MM.1S (cell line): Measurements from ENCODE around the gene C17orf58.
"Not testable (repeated sequence)": the region's sequence is repeated elsewhere in the genome, so short reads cannot be mapped to it uniquely, and the experiment has no call there.

ENCODE experiments used
- DNase-seq: peaks from one replicate; pipeline ENCODE4 v3.0.0-alpha.2; 2015
- H2AFZ ChIP-seq: fragments of 300-600 bp; sonication (generic); 2 replicates; pipeline ENCODE4 v1.6.0; 2016; ENCODE audit warnings: antibody characterized with exemption, low read length
- H3F3A ChIP-seq: fragments of 300-600 bp; sonication (generic); 2 replicates; pipeline ENCODE4 v1.6.1; 2016; ENCODE audit warnings: mild to moderate bottlenecking, antibody characterized with exemption, low read length, moderate library complexity, mixed read lengths; ENCODE audit not compliant: insufficient read depth
- H3K27ac ChIP-seq: fragments of 300-600 bp; sonication (generic); 2 replicates; pipeline ENCODE4 v1.5.1; 2016; ENCODE audit warnings: mild to moderate bottlenecking, low read length
- H3K27me3 ChIP-seq: fragments of 300-600 bp; sonication (generic); replicated peaks from 2 replicates; pipeline ENCODE4 v1.6.0; 2016; ENCODE audit warnings: low read length; ENCODE audit not compliant: insufficient read depth
- H3K36me3 ChIP-seq: fragments of 300-600 bp; sonication (generic); replicated peaks from 2 replicates; pipeline ENCODE4 v1.6.1; 2016; ENCODE audit warnings: mild to moderate bottlenecking, low read length, mixed read lengths; ENCODE audit not compliant: insufficient read depth
- H3K4me1 ChIP-seq: fragments of 300-600 bp; sonication (generic); 2 replicates; pipeline ENCODE4 v1.6.1; 2016; ENCODE audit warnings: low read length, mixed read lengths
- H3K4me2 ChIP-seq: fragments of 300-600 bp; sonication (generic); 2 replicates; pipeline ENCODE4 v1.6.0; 2016; ENCODE audit warnings: low read depth, low read length
- H3K4me3 ChIP-seq: fragments of 300-600 bp; sonication (generic); 2 replicates; pipeline ENCODE4 v1.5.1; 2016; ENCODE audit warnings: low read length, mixed read lengths
- H3K79me2 ChIP-seq: fragments of 300-600 bp; sonication (generic); 2 replicates; pipeline ENCODE4 v1.6.1; 2016; ENCODE audit warnings: mixed run types, low read length, mixed read lengths
- H3K9ac ChIP-seq: fragments of 300-600 bp; sonication (generic); 2 replicates; pipeline ENCODE4 v1.6.1; 2016; ENCODE audit warnings: low read length, mixed read lengths
- H3K9me2 ChIP-seq: fragments of 300-600 bp; sonication (generic); replicated peaks from 2 replicates; pipeline ENCODE4 v1.6.1; 2016; ENCODE audit warnings: mild to moderate bottlenecking, low read length, mixed read lengths; ENCODE audit not compliant: insufficient read depth
- H3K9me3 ChIP-seq: fragments of 300-600 bp; sonication (generic); replicated peaks from 2 replicates; pipeline ENCODE4 v1.6.1; 2016; ENCODE audit warnings: mild to moderate bottlenecking, low read length, mixed read lengths; ENCODE audit not compliant: insufficient read depth
- H4K20me1 ChIP-seq: fragments of 300-600 bp; sonication (generic); 2 replicates; pipeline ENCODE4 v1.6.1; 2016; ENCODE audit warnings: mild to moderate bottlenecking, low read length, moderate library complexity, mixed read lengths; ENCODE audit not compliant: insufficient read depth
- EZH2 ChIP-seq: fragments of 300-600 bp; sonication (generic); optimal IDR thresholded peaks from 2 replicates; pipeline ENCODE3; 2017; ENCODE audit warnings: low read depth, mild to moderate bottlenecking, antibody characterized with exemption, low read length, mixed read lengths
- EZH2phosphoT487 ChIP-seq: fragments of 300-600 bp; sonication (generic); IDR thresholded peaks from 2 replicates; pipeline ENCODE4 v1.6.1; 2018; ENCODE audit warnings: antibody characterized with exemption, low read length
- TF ChIP-seq, protein P1 (sequence below): fragments of 300-600 bp; sonication (generic); IDR thresholded peaks from 2 replicates; pipeline ENCODE4 v1.5.1; 2016; ENCODE audit warnings: antibody characterized with exemption, low read length, mixed read lengths

The C17orf58 gene

DNA sequence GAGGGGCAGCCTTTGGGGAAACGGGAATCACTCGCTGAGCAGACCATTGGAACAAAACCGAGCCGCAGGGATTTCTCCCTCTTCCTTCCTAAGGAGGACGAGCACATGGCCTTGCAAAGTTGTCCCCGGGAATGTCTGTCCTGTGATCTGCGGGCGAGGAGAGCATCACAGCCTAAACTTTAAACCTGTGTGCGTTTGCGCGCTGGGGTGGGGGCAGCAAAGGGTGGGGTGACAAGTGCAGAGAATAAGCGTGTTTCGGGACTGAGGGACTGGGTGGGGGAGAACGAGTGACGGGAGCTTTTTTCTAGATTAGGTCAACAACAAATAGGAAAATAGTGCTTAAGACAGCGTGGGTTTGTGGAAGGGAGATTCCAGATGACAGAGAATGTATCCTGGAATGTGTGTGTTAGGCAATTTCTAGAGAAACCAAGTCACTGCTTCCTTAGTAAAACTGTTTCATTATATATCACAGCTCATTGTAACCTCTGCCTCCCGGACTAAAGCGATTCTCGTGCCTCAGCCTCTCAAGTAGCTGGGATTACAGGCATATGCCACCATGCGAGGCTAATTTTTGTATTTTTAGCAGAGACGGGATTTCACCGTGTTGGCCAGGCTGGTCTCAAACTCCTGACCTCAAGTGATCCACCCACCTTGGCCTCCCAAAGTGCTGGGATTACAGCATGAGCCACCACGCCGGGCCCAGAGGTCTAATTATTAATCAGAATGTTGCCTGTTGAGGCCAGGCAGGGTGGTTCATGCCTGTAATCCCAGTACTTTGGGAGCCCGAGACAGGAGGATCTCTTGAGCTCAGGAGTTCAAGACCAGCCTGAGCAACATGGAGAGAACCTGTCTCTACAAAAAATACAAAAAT, at the start of gene C17orf58:
Gene C17orf58 (minus strand): TSS at position 169 of the 871 bp plus-strand sequence. CDS start 271 bp downstream, outside the sequence.
- peak within 1 kb of the TSS; percentile 55 for H2AFZ ChIP-seq
- not testable (repeated sequence) for H3K4me1 ChIP-seq, H3K9me3 ChIP-seq, H3K9me2 ChIP-seq, H3K79me2 ChIP-seq, DNase-seq, H3K36me3 ChIP-seq, H3K27ac ChIP-seq, H4K20me1 ChIP-seq
- H3K9ac ChIP-seq = peak within 1 kb of the TSS; percentile 27; the same call in 1 of the 2 replicates
- peak within 1 kb of the TSS; percentile 76 for H3K4me2 ChIP-seq
- peaks cover 13% of the 10 kb centered on the region for H3F3A ChIP-seq
- peaks cover 21% of the 10 kb centered on the region for H3K27me3 ChIP-seq
- H3K4me3 ChIP-seq = peak within 1 kb of the TSS; percentile 55

DNA sequence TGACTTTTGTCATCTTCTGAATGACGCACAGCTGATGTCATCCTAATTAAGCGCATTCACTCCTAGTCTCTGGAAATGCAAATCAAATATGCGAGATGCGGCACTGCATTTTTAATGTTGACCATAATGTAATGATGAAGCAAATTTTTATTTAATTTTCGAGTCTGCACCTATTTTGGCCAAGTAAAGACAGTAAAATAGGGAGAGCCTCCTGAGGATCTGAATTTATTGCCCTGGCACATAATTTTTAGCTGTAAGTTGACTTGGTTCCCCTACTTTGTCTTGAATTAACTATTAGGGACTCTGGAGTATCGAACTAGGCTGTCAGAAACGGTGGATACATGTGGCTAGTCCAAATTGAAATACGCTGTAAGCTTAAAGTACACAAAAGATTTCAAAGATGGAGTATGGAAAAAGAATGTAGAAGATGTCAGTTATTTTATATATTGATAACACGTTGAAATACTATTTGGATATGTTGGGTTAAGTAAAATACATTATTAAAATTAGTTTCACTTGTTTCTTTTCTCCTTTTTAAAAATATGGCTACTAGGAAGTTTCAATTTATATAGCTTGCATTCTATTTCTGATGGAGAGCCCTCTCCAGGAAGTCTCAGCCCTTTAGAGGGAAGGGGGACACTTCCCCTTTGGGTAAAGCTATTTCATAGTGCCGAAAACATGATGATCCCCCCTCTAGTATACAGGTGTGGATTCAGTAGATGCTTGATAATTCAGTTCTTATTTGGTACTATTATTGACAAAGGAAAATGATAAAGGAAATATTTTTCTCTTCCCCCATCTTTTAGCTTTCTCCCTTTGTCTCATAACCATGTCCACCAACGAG, 40.3 kb upstream of the C17orf58 start:
- peak overlapping the region; percentile 57; the same call in 1 of the 2 replicates for H2AFZ ChIP-seq
- H3K4me3 ChIP-seq = peak overlapping the region; percentile 98
- H3K4me2 ChIP-seq = peak overlapping the region; percentile 75
- DNase-seq = no peak
- H3K9ac ChIP-seq = peak overlapping the region; percentile 97
- H3K9me3 ChIP-seq = no peaks in the 10 kb centered on the region
- H3K27ac ChIP-seq = peak overlapping the region; percentile 76; the same call in 1 of the 2 replicates
- peaks cover 14% of the 10 kb centered on the region for H3K4me1 ChIP-seq
- no peaks in the 10 kb centered on the region for H3K9me2 ChIP-seq
- H3K36me3 ChIP-seq = peaks cover 17% of the 10 kb centered on the region
- no peaks in the 10 kb centered on the region for H3K27me3 ChIP-seq
- H3F3A ChIP-seq = 0 out of 2 replicates have a peak, but pooled peaks cover 6% of the 10 kb centered on the region
- H3K79me2 ChIP-seq = peaks cover 51% of the 10 kb centered on the region
- TF ChIP-seq, protein P1, sequence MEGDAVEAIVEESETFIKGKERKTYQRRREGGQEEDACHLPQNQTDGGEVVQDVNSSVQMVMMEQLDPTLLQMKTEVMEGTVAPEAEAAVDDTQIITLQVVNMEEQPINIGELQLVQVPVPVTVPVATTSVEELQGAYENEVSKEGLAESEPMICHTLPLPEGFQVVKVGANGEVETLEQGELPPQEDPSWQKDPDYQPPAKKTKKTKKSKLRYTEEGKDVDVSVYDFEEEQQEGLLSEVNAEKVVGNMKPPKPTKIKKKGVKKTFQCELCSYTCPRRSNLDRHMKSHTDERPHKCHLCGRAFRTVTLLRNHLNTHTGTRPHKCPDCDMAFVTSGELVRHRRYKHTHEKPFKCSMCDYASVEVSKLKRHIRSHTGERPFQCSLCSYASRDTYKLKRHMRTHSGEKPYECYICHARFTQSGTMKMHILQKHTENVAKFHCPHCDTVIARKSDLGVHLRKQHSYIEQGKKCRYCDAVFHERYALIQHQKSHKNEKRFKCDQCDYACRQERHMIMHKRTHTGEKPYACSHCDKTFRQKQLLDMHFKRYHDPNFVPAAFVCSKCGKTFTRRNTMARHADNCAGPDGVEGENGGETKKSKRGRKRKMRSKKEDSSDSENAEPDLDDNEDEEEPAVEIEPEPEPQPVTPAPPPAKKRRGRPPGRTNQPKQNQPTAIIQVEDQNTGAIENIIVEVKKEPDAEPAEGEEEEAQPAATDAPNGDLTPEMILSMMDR = no peak
- TF ChIP-seq EZH2 = no peak
- H4K20me1 ChIP-seq = no peaks in the 10 kb centered on the region

DNA sequence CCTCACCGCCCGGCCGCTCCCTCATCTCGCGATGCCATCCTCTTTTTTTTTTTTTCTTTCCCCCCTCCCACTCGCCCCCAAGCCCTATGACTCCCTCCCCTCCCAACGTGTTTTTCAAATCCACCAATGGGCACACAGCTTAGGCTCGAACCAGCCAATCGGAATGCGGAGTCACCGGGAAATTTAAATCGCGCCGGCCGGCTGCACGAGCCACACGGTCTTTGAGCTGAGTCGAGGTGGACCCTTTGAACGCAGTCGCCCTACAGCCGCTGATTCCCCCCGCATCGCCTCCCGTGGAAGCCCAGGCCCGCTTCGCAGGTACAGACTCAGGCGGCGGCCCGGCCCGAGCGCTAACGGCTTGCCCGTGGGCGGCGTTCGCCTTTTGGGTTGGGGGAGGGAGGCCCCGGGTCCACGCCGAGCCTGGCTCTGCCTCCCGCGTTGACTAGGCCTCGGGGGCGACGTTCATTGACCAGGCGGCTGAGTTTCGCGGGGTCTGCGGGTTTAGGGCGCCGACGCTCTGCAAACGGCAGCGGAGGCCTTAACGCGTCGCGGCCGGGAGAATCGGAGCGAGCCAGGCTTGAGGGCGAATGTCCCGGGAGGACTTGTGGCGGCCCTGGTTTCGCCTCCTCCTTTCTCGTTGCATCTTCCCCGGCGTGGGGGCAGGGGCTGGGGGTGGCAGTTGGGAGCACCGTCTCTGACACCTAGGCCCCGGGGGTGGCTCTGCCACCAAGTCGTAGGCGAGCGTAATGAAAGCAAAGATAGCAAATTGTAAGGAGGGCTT, 39.4 kb upstream of the C17orf58 start, which contains the start of gene KPNA2:
Gene KPNA2 (plus strand): TSS at position 213 of the 781 bp plus-strand sequence. CDS start 1,398 bp downstream, outside the sequence.
- H3K9me3 ChIP-seq = no peaks in the 10 kb centered on the region
- H2AFZ ChIP-seq = peak within 1 kb of the TSS; percentile 57
- no peaks in the 10 kb centered on the region for H3K9me2 ChIP-seq
- TF ChIP-seq EZH2 = no peak
- TF ChIP-seq, protein P1 = no peak
- no peak for TF ChIP-seq EZH2phosphoT487
- peaks cover 14% of the 10 kb centered on the region for H3K4me1 ChIP-seq
- 0 out of 2 replicates have a peak, but pooled peaks cover 2% of the 10 kb centered on the region for H3F3A ChIP-seq
- peak within 1 kb of the TSS; percentile 97 for H3K9ac ChIP-seq
- no peaks in the 10 kb centered on the region for H4K20me1 ChIP-seq
- peak within 1 kb of the TSS; percentile 76; the same call in 1 of the 2 replicates for H3K27ac ChIP-seq
- no peaks in the 10 kb centered on the region for H3K27me3 ChIP-seq
- H3K4me2 ChIP-seq = peak within 1 kb of the TSS; percentile 75
- H3K36me3 ChIP-seq = peaks cover 15% of the 10 kb centered on the region
- H3K4me3 ChIP-seq = peak within 1 kb of the TSS; percentile 98
- H3K79me2 ChIP-seq = peaks cover 45% of the 10 kb centered on the region
- peak; percentile 98 for DNase-seq
